Neural crest cell (in vitro differentiated cells): ENCODE measurements around the gene WDR72. TPM values are rescaled to one million over a fixed set of nuclear protein-coding genes. Genes with fewer than 3 reads are reported as not detected.

Source experiments
- DNase-seq: peaks from one replicate; pipeline ENCODE4 v3.0.0; 2021; ENCODE audit warnings: low read depth, mixed read lengths, low spot score
- H3K27ac Mint-ChIP-seq: one replicate; pipeline ENCODE4 v1.8.0; 2021; ENCODE audit warnings: mild to moderate bottlenecking, mixed read lengths; ENCODE audit not compliant: unreplicated experiment
- H3K27me3 Mint-ChIP-seq: 2 replicates; pipeline ENCODE4 v1.8.0; 2021; ENCODE audit warnings: low read depth, mild to moderate bottlenecking, mixed read lengths
- H3K36me3 Mint-ChIP-seq: 2 replicates; pipeline ENCODE4 v1.8.0; 2021; ENCODE audit warnings: low read depth, mild to moderate bottlenecking, mixed read lengths
- H3K4me1 Mint-ChIP-seq: 2 replicates; pipeline ENCODE4 v1.8.0; 2021; ENCODE audit warnings: mixed read lengths
- H3K4me3 Mint-ChIP-seq: one replicate; pipeline ENCODE4 v1.8.0; 2021; ENCODE audit warnings: mild to moderate bottlenecking, mixed read lengths
- H3K9me3 Mint-ChIP-seq: 2 replicates; pipeline ENCODE4 v1.8.0; 2021; ENCODE audit warnings: mixed read lengths
- CTCF ChIP-seq: fragments of 200-600 bp; sonication (generic); conservative IDR thresholded peaks from 2 replicates; pipeline ENCODE4 v1.5.0; 2021; ENCODE audit warnings: antibody characterized with exemption, mild to moderate bottlenecking
- total RNA-seq: library from RNA; stranded (reverse); gene quantifications from 2 replicates; pipeline ENCODE4 v1.2.1, GENCODE V29; 2021

The WDR72 gene
- total RNA-seq, 1 donor from 2014 or later: 1.7 TPM

GRCh38 chr15:53658255-53658654 is 101.2 kb downstream of the WDR72 start:
- H3K9me3 Mint-ChIP-seq: no peaks in the 10 kb centered on the region
- peaks cover 21% of the 10 kb centered on the region for H3K4me1 Mint-ChIP-seq
- no peak for TF ChIP-seq CTCF
- no peaks in the 10 kb centered on the region for H3K27me3 Mint-ChIP-seq
- no peak overlapping the region for H3K27ac Mint-ChIP-seq
- DNase-seq: no peak
- H3K4me3 Mint-ChIP-seq: peak overlapping the region; percentile 4
- H3K36me3 Mint-ChIP-seq: no peaks in the 10 kb centered on the region

- Mint-ChIP-seq H3K27ac (no peak overlapping the region), H3K9me3 (peaks cover 2% of the 10 kb centered on the region), H3K4me1 (peaks cover 5% of the 10 kb centered on the region), H3K4me3 (no peak overlapping the region), H3K27me3 (no peaks in the 10 kb centered on the region), H3K36me3 (no peaks in the 10 kb centered on the region)
- no peak for TF ChIP-seq CTCF
- no peak for DNase-seq
Measured at GRCh38 chr15:53648934-53649333, 110.5 kb downstream of the WDR72 start.

GRCh38 chr15:53644660-53645059 is 114.8 kb downstream of the WDR72 start:
- no peaks in the 10 kb centered on the region for H3K36me3 Mint-ChIP-seq
- H3K9me3 Mint-ChIP-seq: no peaks in the 10 kb centered on the region
- no peak overlapping the region for H3K4me3 Mint-ChIP-seq
- no peak for TF ChIP-seq CTCF
- H3K27me3 Mint-ChIP-seq: no peaks in the 10 kb centered on the region
- peaks cover 5% of the 10 kb centered on the region for H3K4me1 Mint-ChIP-seq
- DNase-seq: no peak
- H3K27ac Mint-ChIP-seq: no peak overlapping the region

- Mint-ChIP-seq H3K27ac (no peak overlapping the region), H3K36me3 (peaks cover 25% of the 10 kb centered on the region), H3K4me1 (no peaks in the 10 kb centered on the region), H3K4me3 (no peak overlapping the region), H3K9me3 (peaks cover 10% of the 10 kb centered on the region), H3K27me3 (no peaks in the 10 kb centered on the region)
- DNase-seq: no peak
- TF ChIP-seq CTCF: no peak
Measured at GRCh38 chr15:53634517-53635106, 124.9 kb downstream of the WDR72 start.

- DNase-seq: no peak
- TF ChIP-seq CTCF: no peak
- Mint-ChIP-seq H3K4me3 (no peak overlapping the region), H3K9me3 (peaks cover 17% of the 10 kb centered on the region), H3K27me3 (no peaks in the 10 kb centered on the region), H3K27ac (no peak overlapping the region), H3K4me1 (peaks cover 18% of the 10 kb centered on the region), H3K36me3 (peaks cover 15% of the 10 kb centered on the region)
Measured at GRCh38 chr15:53627279-53627678, 132.2 kb downstream of the WDR72 start.
